HEK293 (cell line): Measurements from ENCODE around the gene BABAM1.

ENCODE experiments used
- CTCF ChIA-PET: fragments of 350-600 bp; formaldehyde crosslinking; extraction: SDS; loops from one replicate; lab custom pipeline; 2021; ENCODE audit warnings: antibody characterized with exemption; lab: Yijun Ruan, JAX
- POLR2A ChIA-PET: fragments of 300-600 bp; formaldehyde crosslinking; extraction: SDS; loops from one replicate; lab custom pipeline; 2020; ENCODE audit warnings: antibody characterized with exemption, inconsistent platforms; lab: Yijun Ruan, JAX
- H3K27ac ChIP-seq: fragments of 200-500 bp; sonication (Bioruptor generic); 2 replicates; pipeline ENCODE4 v1.5.1; 2014; ENCODE audit warnings: low read depth, low read length, control low read depth, inconsistent platforms; ENCODE audit errors: extremely low read depth
- H3K36me3 ChIP-seq, 2 experiments: fragments of 200-500 bp in 1 of 2; sonication (Bioruptor generic) in 1 of 2; 1 replicate in 1 of 2; 2 replicates in 1 of 2; pipeline ENCODE4 v1.5.1; 2014 to 2017; ENCODE audit warnings: inconsistent platforms in 2 of 2, low read length in 2 of 2; ENCODE audit not compliant: control insufficient read depth in 2 of 2, insufficient read depth in 1 of 2
- H3K4me1 ChIP-seq: fragments of 200-500 bp; sonication (Bioruptor generic); 2 replicates; pipeline ENCODE4 v1.5.1; 2014; ENCODE audit warnings: mild to moderate bottlenecking, low read length, inconsistent platforms; ENCODE audit not compliant: control insufficient read depth, insufficient read depth
- H3K4me3 ChIP-seq: 2 replicates; pipeline ENCODE4 v1.5.1; 2011; ENCODE audit warnings: low read depth, mild to moderate bottlenecking, control low read depth, low read length, moderate library complexity
- H3K9me3 ChIP-seq: fragments of 200-500 bp; sonication (Bioruptor generic); 2 replicates; pipeline ENCODE4 v1.5.1; 2014; ENCODE audit warnings: low read depth, low read length, inconsistent platforms; ENCODE audit not compliant: control insufficient read depth, insufficient read depth
- GLI2 ChIP-seq: fragments of 450-650 bp; formaldehyde crosslinking; IDR thresholded peaks from 2 replicates; pipeline ENCODE4; 2017; ENCODE audit warnings: missing biosample characterization, missing genetic modification characterization, low read depth, borderline replicate concordance
- MYNN ChIP-seq: fragments of 450-650 bp; formaldehyde crosslinking; IDR thresholded peaks from 2 replicates; pipeline ENCODE4 v1.5.1; 2016; ENCODE audit warnings: missing biosample characterization, missing genetic modification characterization, borderline replicate concordance
- TCF7L2 ChIP-seq: IDR thresholded peaks from 2 replicates; pipeline ENCODE4 v1.6.1; 2011; ENCODE audit warnings: low read depth, mild to moderate bottlenecking, inconsistent platforms, low read length, moderate library complexity, borderline replicate concordance
- ZBTB10 ChIP-seq: fragments of 450-650 bp; formaldehyde crosslinking; IDR thresholded peaks from 2 replicates; pipeline ENCODE4 v1.5.1; 2016; ENCODE audit warnings: missing biosample characterization, missing genetic modification characterization
- ZBTB44 ChIP-seq: fragments of 450-650 bp; IDR thresholded peaks from 2 replicates; pipeline ENCODE4 v1.5.1; 2018; ENCODE audit warnings: missing biosample characterization, mild to moderate bottlenecking, missing genetic modification characterization
- ZFP41 ChIP-seq: fragments of 450-650 bp; formaldehyde crosslinking; IDR thresholded peaks from 2 replicates; pipeline ENCODE4 v1.5.1; 2016; ENCODE audit warnings: missing biosample characterization, missing genetic modification characterization, borderline replicate concordance
- ZNF18 ChIP-seq: fragments of 450-650 bp; formaldehyde crosslinking; IDR thresholded peaks from 2 replicates; pipeline ENCODE4 v1.5.1; 2016; ENCODE audit warnings: missing biosample characterization, missing genetic modification characterization
- ZNF24 ChIP-seq: fragments of 450-650 bp; formaldehyde crosslinking; IDR thresholded peaks from 2 replicates; pipeline ENCODE4 v1.5.1; 2016; ENCODE audit warnings: missing biosample characterization, missing genetic modification characterization
- ZNF280D ChIP-seq: fragments of 450-650 bp; formaldehyde crosslinking; IDR thresholded peaks from 2 replicates; pipeline ENCODE4 v1.5.1; 2016; ENCODE audit warnings: missing biosample characterization, missing genetic modification characterization
- ZNF513 ChIP-seq: fragments of 450-650 bp; IDR thresholded peaks from 2 replicates; pipeline ENCODE4 v1.5.1; 2018; ENCODE audit warnings: missing biosample characterization, missing genetic modification characterization
- ZNF580 ChIP-seq: fragments of 450-650 bp; formaldehyde crosslinking; IDR thresholded peaks from 2 replicates; pipeline ENCODE4 v1.5.1; 2016; ENCODE audit warnings: missing biosample characterization, missing genetic modification characterization
- ZNF843 ChIP-seq: fragments of 450-650 bp; formaldehyde crosslinking; IDR thresholded peaks from 2 replicates; pipeline ENCODE4 v1.5.1; 2016; ENCODE audit warnings: missing biosample characterization, missing genetic modification characterization

Gene BABAM1

GRCh38 chr19:17244618-17245534 is 22.4 kb upstream of the BABAM1 start (continued):
- TF ChIP-seq ZNF580 (tag by site-specific recombination): no peak
- 0 out of 2 replicates have a peak, but pooled peaks have one; percentile 30 for TF ChIP-seq ZNF24
- no peak for TF ChIP-seq ZNF843
- no peak for TF ChIP-seq ZNF18 (tag by site-specific recombination)
- no peak for TF ChIP-seq MYNN (tag by site-specific recombination)
- TF ChIP-seq ZFP41 (tag by site-specific recombination): no peak

- peaks cover 10% of the 10 kb centered on the region for H3K4me1 ChIP-seq
- peaks cover 0 to 8% of the 10 kb centered on the region in 2 experiments; a peak in 1 of 3 replicates for H3K36me3 ChIP-seq
- peak within 1 kb of the TSS; percentile 76 for H3K4me3 ChIP-seq
- TF ChIP-seq ZNF513 (tag by site-specific recombination): no peak
- TF ChIP-seq ZBTB44 (tag by site-specific recombination): no peak
- TF ChIP-seq TCF7L2: no peak
- no peak for TF ChIP-seq ZBTB10 (tag by site-specific recombination)
- no peak for TF ChIP-seq ZNF280D
- no peak for TF ChIP-seq GLI2 (tag by site-specific recombination)
- peak within 1 kb of the TSS; percentile 82; the same call in 1 of the 2 replicates for H3K27ac ChIP-seq
- ChIA-PET POLR2A (interaction anchor here (0.6 to 6.8 kb wide), 6 partner anchors 10 to 87 kb away, joined by 3 to 29 read pairs (median 3); partner anchors contain the start of genes BABAM1, MRPL34, OCEL1 and USE1), CTCF (interaction anchor here (0.6 kb wide), 1 partner anchor 52 kb away, joined by 3 read pairs; no protein-coding TSS in a partner anchor)
- H3K9me3 ChIP-seq: no peaks in the 10 kb centered on the region
Observed at GRCh38 chr19:17245535-17245984, 21.7 kb upstream of the BABAM1 start, which contains the start of gene NR2F6. TSS of gene NR2F6 (minus strand) at chr19:17245919. CDS start at chr19:17245220, 699 bp downstream.
